GM21423 (cell line): ENCODE results near the gene ITGA11.

ENCODE experiments used
- ATAC-seq: cut with Tn5 transposase; IDR thresholded peaks from one replicate; pipeline ENCODE4 v1.9.1; 2021; ENCODE audit warnings: mild to moderate bottlenecking, moderate library complexity; ENCODE audit not compliant: unreplicated experiment

Gene ITGA11

DNA sequence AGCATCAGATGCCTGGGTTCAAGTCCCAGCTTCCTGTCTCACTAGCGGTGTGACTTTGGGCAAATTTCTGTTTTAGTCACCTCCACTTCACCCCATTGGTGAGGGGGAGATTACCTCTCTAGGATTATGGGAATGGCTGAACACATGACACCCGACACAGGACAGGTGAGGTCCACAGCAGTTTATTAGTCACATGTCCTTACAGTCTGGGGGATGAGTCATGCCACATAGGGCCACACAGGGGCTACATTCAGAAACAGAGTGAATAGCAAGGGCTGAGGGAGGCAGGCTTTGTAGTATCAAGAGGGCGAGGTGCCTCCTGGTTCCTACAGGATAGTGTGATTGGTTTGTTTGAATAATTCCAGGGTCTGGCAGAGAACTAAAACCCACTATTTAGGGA, 15.2 kb upstream of the ITGA11 start:
- no peak for ATAC-seq

DNA sequence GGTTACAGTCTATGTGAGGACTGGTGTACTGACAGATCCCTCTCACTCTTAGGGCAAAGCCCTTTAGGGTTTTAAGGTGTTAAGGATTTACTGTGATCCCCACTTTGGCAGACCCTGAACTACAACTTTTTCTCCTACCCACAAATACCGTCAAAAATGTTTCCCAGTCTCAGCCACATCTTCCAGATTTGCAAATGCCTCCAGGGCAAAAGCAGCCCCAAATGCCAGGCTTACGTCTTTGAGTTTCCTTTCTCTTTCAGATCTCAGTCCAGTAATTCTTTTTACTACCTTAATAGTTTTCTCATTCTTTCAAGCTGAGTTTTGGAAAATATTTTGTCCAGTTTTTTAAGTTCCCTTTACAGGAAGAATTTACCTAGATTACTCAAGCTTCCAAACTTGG, 13.4 kb upstream of the ITGA11 start:
- ATAC-seq, result no peak

DNA sequence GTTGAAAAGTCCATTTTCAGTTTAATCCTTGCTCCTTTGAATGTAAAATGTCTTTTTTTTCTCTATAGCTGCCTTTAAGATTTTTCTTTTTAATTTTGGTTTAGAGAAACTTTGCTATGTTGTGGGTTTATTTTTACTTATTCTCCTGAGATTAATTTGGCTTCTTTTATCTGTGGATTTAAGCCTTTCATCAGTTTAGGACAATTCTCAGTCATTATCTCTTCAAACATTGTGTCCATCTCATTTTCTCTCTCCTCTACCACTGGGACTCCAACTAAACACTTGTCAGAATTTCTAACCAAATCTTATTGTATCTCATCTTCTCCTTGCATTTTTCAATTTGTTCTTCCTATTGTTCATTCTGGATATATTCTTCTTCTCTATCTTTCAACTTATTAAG, 12.4 kb upstream of the ITGA11 start:
- no peak for ATAC-seq

DNA sequence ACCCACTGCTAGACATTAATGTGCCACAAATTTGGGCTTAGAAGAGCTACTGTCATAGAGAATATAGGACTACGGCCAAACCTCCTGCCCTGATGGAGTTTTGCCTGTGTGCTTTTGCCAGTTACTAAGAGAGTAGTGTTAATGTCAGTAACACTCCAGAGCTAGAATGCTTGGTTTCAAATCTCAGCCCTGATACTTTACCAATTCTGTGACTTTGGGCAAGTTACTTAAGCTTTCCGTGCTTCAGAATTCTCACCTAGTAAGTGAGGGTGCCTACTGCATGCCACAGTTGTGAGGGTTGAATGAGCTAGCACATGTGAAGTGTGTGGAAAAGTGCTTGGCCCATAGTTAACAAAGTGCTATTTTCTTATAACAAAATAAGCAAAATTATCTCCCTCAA, 10.9 kb upstream of the ITGA11 start:
- no peak for ATAC-seq

DNA sequence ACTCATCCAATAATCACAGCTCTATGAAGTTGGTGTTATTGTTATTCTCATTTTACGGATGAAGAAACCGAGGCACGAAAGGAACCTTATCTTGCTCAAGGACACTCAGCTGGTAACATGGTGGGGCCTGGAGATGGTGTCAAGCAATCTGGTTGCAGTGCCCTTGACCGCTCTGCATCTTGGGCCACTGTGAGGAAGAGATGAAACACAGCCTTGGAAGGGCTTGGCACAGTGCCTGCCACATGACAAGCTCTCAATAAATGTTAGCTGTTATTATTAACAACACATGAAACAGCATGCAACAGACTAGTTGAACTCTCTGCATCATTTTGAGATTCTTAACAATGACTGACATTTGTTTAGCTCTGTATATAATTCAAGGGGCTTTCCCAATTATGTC, 10.1 kb upstream of the ITGA11 start:
- no peak for ATAC-seq

DNA sequence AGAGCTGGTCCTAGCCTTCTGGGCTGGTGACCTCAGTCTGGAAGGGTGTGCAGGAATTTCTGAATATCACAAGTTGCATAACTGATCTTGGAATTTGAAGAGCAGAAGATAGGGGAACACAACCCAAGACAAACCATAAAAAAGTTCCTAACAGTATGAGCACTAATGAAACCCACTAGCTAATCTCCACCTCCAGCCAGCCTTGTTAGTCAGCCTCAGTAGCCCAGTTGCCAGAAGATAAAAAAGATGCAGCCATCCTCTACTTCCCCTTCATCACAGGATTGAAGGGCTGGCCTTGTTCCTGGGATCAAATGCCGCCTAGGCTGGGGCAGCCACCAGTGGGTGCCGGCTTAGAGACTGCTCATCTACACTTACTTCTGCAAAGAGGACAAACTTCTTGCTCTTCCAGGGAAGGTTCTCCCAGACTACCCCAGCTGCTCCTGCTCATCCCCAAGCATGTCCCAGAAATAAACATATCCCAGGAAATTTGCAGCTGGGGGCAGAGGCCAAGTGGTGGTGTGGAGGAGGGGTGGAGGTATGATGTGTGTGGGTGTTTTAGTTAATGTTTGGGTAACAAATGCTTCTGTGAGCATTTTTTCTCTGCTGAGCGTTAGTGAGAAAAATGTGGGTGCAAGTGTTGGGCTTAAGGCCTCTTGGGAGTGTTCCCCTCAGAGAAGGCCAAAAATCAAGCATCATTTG, 9.2 kb upstream of the ITGA11 start:
- ATAC-seq, result no peak

DNA sequence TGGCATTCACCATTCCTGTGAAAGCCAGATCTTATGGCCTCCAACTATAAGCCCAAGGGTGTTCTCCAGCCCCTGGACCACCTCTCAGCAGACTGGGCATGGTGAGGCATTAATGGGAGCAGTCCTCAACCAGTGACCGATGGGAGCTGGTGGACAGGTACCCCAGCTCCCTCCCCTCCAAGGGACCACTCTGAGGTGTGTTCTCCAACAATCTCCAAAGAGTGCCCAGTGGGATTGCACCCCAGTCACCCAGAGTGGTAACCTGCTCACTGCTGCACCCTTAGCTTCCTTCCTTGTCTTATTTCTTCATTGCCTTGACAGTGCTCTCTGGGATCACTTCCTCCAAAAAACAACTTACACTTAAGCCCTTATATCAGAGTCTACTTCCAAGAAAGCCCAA, 8.2 kb upstream of the ITGA11 start:
- no peak for ATAC-seq

DNA sequence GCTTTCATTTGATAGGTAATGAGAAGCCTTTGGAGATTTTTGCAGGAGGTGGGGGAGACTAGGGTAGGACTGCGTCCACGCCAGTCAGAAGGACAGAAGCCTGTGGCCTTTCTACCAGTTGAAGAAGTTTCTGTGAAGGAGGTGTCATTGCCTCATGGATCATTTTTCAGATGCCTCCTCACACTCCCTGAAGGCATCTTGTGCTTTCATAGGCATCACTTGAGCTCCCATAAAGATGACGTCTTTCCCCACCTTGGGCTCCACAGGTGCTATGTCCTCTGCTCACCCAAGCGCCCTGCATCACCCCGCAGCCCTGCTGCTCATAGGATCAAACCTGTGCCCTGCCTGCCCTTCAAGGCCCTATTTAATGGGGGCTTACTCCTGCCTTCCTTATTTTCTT, 7.5 kb upstream of the ITGA11 start:
- ATAC-seq, result no peak

DNA sequence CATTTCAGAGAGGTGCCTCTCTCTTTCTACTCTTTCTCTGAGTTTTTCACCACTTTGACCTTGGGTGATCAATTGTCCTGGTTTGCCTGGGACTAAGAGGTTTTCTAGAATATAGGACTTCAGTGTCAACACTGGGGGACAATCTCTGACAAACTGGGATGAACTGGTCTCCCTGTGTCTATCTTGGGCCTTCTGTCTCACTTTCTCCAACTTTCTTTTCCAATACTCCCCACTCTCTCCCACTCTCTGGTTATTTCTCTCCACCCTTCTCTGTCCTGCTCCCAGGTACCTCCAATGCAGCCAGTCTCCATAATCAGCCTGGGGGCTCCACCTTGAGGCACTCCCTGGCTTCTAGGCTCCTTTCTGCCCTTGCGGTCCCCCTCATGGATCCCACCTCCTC, 4.7 kb upstream of the ITGA11 start:
- no peak for ATAC-seq

DNA sequence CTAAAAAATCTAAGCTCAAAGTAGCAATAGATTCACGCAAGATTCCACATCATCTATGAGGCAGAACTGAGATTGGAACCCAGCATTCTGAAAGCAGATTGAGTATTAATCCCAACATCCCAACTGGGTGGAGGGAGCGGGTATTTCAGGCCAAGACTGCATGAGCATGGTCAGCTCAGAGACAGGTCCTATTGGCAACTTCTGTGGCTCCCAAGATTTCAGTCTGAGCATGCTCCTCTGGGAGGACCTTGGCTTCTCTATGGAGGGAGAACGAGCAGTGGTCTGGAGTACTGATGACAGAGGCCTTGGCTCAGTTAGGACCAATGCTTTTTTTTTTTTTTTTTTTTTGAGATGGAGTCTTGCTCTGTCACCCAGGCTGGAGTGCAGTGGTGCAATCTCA, 4.0 kb upstream of the ITGA11 start:
- ATAC-seq, result no peak

DNA sequence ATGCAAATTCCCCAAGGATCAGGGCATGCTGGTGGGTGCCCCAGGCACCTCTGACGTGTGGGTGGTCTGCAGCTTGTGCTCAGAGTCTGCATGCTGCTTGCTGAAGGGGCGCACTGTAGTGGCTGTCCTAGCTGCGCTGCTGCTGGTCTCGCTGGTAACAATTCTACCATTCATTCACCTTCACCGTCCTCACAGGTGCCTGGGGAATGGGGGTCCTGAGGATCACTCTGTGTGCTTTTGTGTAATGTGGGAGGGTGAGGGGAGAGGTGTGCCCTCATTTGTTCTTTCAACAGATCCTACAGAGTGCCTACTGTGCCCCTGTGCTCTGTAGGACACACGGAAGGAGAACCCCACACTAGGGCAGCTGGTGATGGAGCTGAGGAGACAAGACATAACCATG, 2.1 kb upstream of the ITGA11 start:
- no peak for ATAC-seq

DNA sequence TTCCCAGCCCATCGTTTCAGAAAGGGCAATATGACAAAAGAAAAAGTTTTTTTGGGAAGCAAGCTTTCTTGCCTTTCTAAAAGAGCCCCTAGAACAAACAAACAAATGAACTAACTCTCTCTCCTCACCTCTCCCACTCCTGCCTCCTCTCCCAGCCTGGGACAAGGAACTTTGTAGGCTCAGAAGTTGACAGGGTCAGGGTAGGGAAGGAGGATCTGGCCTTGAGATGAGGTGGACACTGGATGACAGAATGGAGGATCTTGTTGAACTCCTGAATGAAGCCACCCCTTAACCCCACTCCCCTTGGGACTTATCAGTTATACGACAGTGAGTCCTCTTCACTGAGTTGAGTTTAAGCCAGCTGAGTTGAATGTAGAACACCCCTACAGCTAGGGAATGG, 1.6 kb upstream of the ITGA11 start:
- no peak for ATAC-seq

DNA sequence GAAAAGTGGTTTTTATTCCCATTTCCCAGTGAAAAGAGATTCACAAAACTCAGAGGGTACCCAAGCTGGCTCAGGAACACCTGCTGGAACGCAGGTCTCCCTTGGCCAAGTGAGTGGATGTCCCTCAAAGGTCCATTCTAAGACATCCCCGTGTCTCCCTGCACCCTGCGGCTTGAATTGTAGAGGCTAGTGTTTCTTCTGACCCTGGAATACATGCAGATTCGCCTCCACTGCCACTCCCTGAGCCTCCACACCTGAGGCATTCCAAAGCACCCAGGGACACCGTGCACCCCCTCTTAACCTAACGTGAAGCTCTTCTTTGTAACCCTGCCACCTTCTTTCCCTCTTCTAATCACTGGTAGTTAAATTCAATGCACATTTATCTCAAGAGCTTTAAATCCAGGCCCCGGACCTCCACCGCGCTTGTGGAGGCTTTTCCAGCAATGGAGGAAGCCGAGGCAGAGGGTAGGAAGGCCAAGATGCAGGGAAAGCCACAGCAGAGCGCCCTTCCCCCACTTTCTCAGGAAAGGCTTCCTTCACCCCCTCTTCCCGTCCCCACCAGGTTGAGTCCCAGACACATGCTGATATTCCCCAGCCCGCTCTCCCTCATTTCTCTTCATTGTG, 590 bp upstream of the ITGA11 start:
- ATAC-seq, result no peak

DNA sequence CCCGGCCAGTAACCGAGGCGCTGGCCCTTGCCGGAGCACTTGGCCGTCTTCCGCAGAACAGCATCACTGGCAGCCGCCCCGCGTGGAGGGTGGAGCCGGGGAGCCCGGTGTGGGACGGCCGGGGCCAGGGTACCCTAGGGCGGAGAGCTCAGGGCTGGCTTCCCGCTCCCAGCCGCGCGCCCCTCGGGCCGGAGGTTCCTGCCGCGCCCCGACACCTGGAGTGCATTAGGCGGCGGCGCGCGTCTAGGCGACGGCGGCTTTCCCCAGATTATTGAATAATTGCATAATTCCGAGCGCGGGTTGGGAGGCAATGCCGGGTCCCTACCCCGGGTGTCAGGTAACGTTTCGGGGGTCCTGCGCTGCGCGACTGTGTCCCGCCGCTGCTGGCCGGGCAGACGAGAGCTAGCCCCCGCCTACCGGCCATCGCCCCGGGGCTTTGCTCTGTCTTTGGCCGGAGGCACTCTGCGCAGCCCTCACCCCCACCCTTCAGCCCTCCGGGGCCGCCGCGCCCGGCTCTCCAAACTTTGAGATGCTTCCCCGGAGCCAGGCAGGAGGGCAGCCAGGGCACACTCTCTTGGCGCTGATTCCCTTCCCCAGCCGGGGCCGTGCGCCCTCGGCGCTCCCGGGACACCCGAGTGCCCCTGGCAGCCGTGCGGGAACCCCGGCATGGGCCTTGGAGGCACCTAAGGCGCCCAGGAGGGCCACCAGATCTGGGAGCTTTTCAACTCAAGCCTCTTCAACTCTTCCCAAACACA, 749 bp downstream of the ITGA11 start:
- no peak for ATAC-seq

DNA sequence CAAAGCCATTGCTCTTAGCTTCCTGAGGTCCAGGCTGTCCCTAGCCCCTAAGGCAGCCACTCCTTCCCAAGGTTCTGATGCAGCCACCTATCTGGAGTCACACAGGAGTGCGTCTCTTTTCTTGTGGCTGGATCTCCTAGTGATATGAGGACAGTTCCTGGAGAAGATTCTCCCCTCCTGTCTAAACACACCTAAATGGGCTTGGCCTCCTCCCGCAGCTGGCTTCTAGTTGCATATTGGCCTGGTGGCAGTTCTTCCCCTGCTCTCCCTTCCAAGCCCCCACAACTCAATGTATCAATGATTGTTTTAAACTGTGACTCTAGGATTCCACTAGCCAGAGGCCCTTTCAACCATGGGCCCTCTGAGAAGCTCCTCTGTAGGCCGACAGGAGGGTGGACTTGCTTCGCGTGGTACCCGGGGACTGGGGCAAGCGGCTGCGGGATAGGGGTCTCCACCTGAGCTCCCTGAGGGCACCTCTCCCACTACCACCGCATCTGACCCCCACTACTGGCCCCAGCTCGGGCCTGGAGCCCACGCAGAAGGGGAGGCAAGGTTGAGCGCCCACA, 1.4 kb downstream of the ITGA11 start:
- no peak for ATAC-seq

DNA sequence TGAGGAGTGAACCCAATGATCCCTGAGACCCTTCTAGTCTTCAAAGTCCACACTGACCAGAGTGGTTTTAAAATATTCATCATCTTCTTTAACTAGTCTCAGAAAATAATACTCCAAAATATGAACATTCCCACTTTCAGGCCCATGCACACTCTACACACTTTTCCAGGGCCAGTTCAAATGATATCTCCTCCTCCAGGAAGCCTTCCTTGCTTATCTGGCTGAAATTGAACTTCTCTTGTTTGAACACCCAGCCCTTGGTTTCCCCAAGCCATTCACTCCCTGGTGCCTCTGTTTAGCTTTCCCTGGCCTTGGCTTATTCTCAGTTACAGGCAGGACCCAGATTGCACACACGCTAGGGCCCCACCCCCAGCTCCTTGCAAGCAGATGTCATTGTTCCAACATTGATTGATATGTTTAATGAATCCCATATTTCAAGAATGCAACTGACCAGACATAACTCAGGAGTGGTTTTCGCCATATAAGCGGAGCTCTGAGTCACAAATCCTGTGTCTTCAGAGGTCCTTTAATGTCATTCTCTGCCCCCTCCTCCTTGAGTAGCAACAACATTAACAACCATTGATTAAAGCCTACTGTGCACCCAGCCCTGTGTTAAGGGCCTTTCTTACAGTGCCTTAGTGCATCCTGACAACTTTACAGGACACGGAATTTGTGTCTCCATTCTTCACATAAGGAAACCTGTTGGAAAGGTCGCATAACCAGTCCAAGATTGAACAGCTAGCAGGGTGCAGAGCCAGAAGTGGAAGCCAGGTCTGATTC, 2.1 kb downstream of the ITGA11 start:
- no peak for ATAC-seq

DNA sequence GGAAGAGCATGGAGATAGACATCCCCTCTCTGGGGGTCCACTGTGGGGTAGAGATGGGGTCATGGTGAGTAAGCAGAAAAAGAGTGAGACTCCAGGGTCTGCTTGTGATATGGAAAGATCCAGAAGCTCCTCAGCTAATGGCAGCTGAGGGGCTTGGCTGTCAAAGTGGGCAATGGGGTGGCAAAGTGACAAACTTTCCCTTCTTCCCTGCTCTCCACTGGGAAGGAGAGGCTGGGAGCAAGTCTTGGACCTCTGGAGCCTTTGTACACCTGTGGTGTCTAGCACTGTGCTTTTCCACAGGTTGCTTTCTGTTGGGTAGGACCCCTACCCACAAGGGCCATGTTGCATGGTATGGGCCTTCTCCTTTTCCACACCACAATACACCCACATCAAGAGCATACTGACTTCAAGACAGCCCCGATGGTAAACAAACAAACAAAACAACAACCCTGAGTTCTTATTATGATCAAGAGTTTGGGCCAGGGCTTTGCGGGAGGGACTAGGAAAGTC, 3.5 kb downstream of the ITGA11 start:
- ATAC-seq, result no peak

DNA sequence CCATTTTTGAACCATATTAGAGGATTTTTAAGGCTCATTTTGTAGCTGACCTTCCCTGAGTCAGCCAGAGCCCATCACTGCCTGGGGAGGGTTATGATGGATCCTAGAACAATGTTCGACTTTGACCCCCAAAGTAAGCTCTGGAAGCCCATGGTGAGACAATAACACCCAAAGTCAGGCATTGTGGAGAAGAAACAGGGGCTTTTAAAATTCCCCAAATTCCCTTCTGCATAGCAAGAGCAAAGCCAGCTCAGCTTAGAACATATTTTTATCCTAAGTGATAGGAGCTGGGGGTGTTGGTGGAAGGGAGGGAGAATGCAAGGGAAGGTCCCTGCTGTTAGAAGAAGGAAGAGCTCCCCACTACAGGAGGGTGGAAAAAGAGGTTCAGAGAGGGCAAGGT, 4.0 kb downstream of the ITGA11 start:
- ATAC-seq, result no peak

DNA sequence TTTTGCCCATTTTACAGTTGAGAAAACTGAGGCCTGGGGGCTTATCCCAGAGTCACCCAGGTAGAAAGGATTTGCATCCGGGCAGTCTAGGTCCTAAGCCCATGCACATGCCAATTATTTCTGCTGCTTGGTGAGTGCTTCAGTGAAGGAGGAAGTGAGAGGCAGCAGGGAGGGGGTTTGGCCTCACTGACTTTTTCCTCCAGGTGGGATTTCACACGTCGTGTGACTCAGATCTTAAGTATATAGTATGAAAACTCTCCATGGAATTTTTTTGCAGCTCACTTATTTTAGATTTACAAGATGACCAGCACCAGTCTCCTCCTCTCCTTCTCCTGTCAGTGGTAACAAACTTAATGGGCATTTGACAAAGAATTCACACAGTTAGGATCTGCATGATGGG, 4.6 kb downstream of the ITGA11 start:
- ATAC-seq, result no peak

DNA sequence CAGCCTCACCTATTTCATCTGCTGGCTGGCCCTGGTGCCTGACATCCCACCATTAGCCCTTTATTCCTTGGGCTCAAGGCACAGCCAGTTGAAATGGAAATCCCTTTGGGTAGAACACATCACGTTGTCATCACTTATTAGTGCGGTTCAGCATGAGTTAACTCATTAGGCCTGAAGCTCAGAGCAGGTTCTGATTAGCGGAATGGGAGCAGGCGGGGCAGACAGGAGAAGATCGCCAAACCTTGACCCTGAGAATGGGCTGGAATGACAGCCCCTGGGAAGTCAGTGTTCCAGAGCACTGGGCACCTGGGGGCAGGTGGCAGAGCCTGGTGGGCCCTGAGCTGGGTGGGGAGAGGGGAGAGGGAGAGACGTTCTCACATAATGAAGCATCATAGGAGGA, 5.8 kb downstream of the ITGA11 start:
- no peak for ATAC-seq

DNA sequence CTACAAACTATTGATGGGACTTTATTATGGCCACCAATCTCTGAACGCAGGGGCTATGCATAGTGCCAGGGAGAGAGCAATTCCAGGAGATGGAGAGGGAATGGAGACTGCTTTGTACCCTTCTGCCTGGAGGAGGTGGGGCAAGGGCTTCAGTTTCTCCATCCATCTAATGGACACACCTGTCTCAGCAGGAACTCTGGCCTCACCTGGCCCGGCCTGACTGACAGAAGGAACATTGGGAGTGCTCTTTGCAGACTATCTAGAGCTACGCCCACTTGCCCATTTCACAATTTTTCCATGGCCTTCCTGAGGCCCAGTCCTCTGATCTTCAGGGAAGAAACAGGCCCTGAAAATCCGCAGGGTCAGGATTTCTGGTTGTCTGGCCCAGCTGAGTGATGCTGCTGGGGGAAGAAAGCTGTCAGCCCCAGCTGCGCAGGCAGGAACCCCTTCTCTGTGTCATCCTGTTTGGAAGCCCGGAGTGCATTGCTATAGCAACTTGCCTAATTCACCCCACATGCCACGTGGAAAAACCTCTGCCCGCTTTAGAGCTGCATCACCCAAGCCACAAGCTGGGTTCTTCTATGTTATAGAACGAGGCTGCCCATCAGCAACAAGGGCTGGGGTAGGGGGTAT, 6.4 kb downstream of the ITGA11 start:
- no peak for ATAC-seq
